A549 (cell line): ENCODE data around the gene GCK.

Experiments
- CTCF ChIP-seq: fragments of >200 bp; sonication (Bioruptor Twin); formaldehyde crosslinking; IDR thresholded peaks from 3 replicates; pipeline ENCODE4 v1.5.1; 2016
- EP300 ChIP-seq, 2 experiments: fragments of >200 bp; sonication (Bioruptor Twin); formaldehyde crosslinking; IDR thresholded peaks; 2 replicates in 1 of 2; 3 replicates in 1 of 2; pipeline ENCODE4 v1.6.1; 2016 to 2017
- KDM1A ChIP-seq: fragments of 200-600 bp; sonication (generic); IDR thresholded peaks from 2 replicates; pipeline ENCODE4 v1.6.1; 2016; ENCODE audit warnings: low read depth, mild to moderate bottlenecking
- MAX ChIP-seq: IDR thresholded peaks from 2 replicates; pipeline ENCODE4 v1.6.1; 2012
- POLR2A ChIP-seq: IDR thresholded peaks from 2 replicates; pipeline ENCODE4 v1.6.1; 2012; ENCODE audit warnings: mild to moderate bottlenecking, low read length
- RFX5 ChIP-seq: fragments of 450-650 bp; IDR thresholded peaks from 2 replicates; pipeline ENCODE4 v1.7.1; 2014; ENCODE audit warnings: antibody characterized with exemption, mild to moderate bottlenecking, moderate library complexity

GRCh38 chr7:44155191-44156185 lies 33.8 kb downstream of the GCK start:
- TF ChIP-seq CTCF (no peak), MAX (no peak), EP300 (IDR thresholded peaks at IDR 0.05) (no peak), POLR2A (no peak), RFX5 (no peak), KDM1A (no peak)
